Fibroblast of pulmonary artery (primary cell): ENCODE results near the gene SLC22A23.

Experiments used
- DNase-seq: peaks from one replicate; pipeline ENCODE4 v3.0.0-alpha.2; 2010; ENCODE audit warnings: low read depth
- H3K4me3 ChIP-seq: replicated peaks from 2 replicates; pipeline ENCODE4 v1.5.1; 2011; ENCODE audit warnings: low read depth, mild to moderate bottlenecking, control low read depth, low read length, moderate library complexity
- TF ChIP-seq, protein P1 (sequence below): IDR thresholded peaks from 2 replicates; pipeline ENCODE4 v1.5.1; 2011; ENCODE audit warnings: mild to moderate bottlenecking, control low read depth, low read length, inconsistent platforms; ENCODE audit errors: missing control alignments

Gene SLC22A23

DNA sequence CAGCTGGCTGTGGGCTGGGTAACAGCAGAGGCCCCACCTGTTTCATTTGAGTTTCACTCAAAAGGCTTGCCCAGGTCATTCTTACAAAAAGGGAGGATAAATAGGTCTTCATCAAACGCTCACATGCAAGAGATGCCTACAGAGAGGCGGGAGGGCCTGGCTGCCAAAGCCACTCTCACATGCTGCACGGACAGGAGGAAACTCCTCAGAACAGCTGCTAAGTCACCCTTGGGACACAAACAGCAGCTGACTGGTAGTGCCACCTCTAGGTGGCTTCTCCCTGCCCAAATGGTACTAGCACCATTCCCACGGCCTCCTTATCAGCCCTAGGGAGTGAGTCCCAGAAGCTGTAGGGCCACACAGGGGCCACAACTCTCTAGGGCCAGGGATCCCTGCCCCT is 23.8 kb downstream of the SLC22A23 start:
- TF ChIP-seq, protein P1, sequence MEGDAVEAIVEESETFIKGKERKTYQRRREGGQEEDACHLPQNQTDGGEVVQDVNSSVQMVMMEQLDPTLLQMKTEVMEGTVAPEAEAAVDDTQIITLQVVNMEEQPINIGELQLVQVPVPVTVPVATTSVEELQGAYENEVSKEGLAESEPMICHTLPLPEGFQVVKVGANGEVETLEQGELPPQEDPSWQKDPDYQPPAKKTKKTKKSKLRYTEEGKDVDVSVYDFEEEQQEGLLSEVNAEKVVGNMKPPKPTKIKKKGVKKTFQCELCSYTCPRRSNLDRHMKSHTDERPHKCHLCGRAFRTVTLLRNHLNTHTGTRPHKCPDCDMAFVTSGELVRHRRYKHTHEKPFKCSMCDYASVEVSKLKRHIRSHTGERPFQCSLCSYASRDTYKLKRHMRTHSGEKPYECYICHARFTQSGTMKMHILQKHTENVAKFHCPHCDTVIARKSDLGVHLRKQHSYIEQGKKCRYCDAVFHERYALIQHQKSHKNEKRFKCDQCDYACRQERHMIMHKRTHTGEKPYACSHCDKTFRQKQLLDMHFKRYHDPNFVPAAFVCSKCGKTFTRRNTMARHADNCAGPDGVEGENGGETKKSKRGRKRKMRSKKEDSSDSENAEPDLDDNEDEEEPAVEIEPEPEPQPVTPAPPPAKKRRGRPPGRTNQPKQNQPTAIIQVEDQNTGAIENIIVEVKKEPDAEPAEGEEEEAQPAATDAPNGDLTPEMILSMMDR = no peak
- DNase-seq = no peak
- no peak overlapping the region for H3K4me3 ChIP-seq

DNA sequence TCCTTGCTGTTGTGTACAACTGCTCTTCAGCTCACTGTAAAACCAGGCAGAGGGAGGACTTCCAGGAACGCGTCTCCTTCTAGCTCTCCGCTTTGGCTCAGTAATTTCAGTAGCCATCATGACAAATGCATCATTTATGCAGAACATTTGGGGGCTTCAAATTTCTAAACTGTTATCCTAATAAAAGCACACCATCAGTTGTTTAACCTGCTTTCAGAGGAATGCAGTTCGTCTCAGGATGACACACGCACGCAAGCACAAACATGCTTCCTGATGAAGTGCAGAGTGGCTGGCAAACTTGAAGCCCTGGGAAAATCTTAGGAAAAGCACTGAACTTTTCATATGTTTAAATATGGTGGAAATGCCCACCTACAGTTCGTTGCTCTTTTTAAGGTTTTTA is 24.4 kb downstream of the SLC22A23 start:
- H3K4me3 ChIP-seq = no peak overlapping the region
- TF ChIP-seq, protein P1 = no peak
- DNase-seq = no peak

DNA sequence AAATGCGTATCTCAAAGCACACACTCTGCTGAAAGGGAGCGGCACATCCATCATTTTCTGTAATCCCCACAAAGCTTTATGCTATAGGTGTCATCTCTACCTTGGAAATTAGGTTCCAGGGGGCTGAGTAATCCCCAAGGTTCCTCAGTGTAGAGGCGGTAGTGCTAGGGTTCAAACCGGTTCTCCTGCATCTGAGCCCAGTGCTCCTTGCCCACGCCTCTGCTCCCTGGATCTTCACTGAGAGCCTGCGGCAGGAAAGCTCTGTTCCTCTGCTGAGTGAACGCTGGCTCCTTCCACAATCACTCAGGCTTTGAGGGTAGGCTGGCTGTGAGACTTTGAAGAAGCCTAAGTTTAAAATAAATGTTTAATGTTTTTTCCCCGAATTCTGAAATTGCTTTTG is 24.9 kb downstream of the SLC22A23 start:
- TF ChIP-seq, protein P1 = no peak
- H3K4me3 ChIP-seq = no peak overlapping the region
- no peak for DNase-seq

DNA sequence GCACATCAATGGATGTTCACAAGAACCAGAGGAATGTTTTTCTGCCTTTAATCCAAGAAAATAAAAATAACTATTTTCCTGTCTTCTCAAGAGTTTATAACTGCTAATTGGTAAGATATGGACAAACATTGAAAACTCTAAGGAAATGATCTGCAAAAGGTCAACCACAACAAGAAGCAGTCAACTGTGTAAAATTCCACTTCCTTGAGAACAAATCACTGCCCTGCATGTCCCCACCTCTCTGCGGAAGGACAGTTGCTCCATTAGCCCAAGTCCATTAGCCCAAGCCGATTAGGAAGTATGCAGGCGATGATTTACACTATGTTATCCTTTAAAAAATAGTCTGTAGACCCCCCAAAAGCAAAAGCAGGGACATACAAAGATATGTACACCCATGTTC is 27.6 kb downstream of the SLC22A23 start:
- DNase-seq = no peak
- TF ChIP-seq, protein P1 = no peak
- H3K4me3 ChIP-seq = no peak overlapping the region

DNA sequence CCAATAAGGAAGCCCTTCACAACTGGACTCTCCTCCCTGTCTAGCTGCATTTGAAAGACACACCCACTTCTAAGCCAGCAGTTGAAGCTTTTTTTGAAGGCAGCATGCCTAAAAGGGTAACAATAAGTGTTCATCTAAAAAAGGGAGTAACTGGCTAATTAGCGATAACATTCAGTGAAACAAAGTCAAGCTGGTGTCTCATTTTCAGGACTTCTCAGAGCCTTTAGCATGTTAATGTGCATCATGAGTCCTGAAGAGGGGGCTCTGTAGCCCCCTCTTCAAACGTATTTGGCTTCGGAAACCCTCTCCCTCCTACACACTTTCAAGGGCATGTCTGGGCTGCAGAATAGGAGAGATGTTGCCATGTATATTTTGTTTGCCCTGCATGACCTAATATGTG is 28.1 kb downstream of the SLC22A23 start:
- no peak for DNase-seq
- TF ChIP-seq, protein P1 = no peak
- H3K4me3 ChIP-seq = no peak overlapping the region

DNA sequence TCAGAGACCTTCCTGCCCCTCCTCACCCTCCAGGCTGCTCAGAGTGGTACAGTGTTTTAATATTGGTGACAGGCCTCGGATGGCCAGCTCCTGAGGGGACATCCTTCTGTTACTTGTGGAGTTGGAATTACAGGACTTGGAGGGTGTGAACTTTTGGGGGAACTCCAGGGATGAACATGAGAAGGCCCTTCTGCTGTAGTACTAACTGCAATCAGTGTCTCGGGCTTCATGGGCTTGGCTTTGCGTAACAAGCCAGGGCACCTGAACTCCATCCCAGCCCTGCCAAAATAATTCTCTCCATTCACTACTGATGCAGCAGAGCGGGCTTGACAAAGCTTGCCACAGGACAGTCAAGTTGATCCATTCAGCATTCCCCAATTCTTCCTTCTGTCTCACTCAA is 28.6 kb downstream of the SLC22A23 start:
- no peak for DNase-seq
- TF ChIP-seq, protein P1 = no peak
- no peak overlapping the region for H3K4me3 ChIP-seq

DNA sequence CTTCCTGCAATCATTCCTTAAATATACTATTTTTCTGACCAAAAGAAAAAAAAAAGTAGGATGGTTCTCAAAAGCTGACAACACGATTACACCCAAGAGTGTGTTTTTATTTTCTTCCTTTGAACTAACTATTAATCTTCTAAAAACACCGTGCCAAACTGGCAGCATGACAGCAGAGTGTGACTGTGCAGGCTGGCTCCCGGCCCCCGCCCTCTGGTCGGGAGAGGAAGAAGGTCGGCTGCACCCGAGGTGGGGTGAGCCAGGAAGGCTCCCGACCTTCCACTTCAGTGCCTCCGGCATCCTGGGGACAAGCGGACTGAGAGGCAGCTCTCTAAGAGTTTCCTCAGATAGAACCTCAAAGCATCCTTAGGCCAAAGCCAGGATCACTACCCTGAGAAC is 29.2 kb downstream of the SLC22A23 start:
- no peak for DNase-seq
- TF ChIP-seq, protein P1 = no peak
- no peak overlapping the region for H3K4me3 ChIP-seq
